Fibroblast of skin of left biceps (primary cell): ENCODE measurements around the gene VCAN.
A peak's percentile ranks its signal among the peaks of the same experiment; 100 is the strongest.

Source experiments
- DNase-seq, 2 experiments: peaks; one replicate each; pipeline ENCODE4 v3.0.0-alpha.2; 2013; ENCODE audit warnings: low read depth in 2 of 2

Gene VCAN

DNA sequence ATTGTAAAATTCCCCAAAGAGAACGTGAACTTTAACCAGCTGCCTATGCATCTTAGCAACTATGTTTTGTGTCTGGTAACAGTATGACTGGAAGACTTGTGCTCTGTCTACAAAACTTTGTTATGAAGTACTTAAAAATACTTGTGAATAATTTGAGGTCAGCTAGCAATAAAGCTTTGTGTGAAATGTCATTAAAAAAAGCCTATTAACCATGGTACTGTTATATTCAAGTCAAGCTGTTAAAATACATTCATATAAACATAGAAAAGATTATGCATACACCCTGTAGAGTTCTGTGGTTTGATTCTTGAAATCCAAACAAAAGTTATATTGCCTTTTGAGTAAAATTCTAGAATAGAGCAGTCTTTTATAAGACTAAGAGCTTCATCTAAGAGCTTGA, 60.1 kb downstream of the VCAN start:
- DNase-seq, result no peak

DNA sequence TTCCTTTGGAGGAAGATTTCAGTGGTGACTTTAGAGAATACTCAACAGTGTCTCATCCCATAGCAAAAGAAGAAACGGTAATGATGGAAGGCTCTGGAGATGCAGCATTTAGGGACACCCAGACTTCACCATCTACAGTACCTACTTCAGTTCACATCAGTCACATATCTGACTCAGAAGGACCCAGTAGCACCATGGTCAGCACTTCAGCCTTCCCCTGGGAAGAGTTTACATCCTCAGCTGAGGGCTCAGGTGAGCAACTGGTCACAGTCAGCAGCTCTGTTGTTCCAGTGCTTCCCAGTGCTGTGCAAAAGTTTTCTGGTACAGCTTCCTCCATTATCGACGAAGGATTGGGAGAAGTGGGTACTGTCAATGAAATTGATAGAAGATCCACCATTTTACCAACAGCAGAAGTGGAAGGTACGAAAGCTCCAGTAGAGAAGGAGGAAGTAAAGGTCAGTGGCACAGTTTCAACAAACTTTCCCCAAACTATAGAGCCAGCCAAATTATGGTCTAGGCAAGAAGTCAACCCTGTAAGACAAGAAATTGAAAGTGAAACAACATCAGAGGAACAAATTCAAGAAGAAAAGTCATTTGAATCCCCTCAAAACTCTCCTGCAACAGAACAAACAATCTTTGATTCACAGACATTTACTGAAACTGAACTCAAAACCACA, 67.4 kb downstream of the VCAN start:
- DNase-seq, result no peak

DNA sequence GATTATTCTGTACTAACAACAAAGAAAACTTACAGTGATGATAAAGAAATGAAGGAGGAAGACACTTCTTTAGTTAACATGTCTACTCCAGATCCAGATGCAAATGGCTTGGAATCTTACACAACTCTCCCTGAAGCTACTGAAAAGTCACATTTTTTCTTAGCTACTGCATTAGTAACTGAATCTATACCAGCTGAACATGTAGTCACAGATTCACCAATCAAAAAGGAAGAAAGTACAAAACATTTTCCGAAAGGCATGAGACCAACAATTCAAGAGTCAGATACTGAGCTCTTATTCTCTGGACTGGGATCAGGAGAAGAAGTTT, 67.9 kb downstream of the VCAN start:
- no peak for DNase-seq

DNA sequence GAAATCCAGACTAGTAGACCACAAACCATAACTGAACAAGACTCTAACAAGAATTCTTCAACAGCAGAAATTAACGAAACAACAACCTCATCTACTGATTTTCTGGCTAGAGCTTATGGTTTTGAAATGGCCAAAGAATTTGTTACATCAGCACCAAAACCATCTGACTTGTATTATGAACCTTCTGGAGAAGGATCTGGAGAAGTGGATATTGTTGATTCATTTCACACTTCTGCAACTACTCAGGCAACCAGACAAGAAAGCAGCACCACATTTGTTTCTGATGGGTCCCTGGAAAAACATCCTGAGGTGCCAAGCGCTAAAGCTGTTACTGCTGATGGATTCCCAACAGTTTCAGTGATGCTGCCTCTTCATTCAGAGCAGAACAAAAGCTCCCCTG, 68.6 kb downstream of the VCAN start:
- DNase-seq, result no peak

DNA sequence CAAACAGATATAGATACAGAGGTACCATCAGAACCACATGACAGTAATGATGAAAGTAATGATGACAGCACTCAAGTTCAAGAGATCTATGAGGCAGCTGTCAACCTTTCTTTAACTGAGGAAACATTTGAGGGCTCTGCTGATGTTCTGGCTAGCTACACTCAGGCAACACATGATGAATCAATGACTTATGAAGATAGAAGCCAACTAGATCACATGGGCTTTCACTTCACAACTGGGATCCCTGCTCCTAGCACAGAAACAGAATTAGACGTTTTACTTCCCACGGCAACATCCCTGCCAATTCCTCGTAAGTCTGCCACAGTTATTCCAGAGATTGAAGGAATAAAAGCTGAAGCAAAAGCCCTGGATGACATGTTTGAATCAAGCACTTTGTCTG, 69.2 kb downstream of the VCAN start:
- DNase-seq, result no peak

DNA sequence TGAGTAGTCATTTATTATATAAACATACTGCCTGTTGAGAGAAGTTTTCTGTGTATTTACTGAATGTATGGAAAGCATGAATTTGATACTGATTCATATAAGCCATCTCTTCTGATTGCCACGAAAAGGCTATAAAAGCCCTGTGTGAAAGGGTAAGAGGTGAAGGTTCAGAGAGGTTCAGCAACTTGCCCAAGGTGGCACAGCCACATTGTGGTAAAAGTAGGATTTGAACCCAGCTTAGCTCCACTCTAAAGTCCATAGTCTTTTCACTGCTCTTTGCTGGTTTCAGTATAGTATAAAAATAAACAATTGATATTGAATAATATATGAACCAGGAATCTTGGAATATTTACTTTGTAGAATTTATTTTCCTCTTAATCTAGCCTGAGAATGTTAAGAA, 71.3 kb downstream of the VCAN start:
- no peak for DNase-seq

DNA sequence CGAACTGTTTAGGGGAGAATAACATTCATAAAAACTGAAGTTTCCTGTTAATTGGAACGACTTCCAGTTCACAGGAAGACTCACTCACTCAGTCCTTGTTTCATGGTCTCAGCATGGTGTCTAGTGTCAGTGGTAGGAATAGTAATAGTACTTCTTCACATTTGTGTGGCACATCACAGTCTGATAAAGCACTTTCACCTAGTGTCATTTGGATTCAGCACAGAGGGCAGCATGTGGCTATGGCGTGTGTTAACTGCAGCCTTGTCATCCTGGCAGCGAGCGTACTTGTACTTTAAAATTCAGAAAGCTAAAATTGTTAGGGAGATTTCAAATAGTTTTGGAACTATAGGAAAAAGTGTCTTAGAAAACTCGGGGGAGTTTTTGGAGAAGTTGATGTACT, 72.4 kb downstream of the VCAN start:
- no peak for DNase-seq

DNA sequence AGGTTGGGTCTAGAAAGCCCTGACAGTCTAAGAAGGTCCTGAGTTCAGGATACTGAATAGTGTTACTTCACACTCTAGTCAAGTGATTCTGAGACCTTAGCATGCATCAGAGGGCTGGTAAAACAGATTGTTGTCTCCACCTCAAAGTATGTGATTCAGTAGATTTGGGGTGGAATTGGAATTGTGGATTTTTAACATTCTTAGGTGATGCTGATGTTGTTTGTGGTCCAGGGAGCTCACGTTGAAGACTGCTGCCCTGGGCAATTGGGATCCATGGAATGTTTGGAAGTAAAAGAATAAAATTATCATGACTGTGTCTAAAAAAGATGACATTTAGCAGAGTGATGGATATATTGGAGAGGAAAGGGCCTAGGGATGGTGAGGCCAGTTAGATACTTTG, 75.6 kb downstream of the VCAN start:
- DNase-seq, result peak; percentile 53 to 58

DNA sequence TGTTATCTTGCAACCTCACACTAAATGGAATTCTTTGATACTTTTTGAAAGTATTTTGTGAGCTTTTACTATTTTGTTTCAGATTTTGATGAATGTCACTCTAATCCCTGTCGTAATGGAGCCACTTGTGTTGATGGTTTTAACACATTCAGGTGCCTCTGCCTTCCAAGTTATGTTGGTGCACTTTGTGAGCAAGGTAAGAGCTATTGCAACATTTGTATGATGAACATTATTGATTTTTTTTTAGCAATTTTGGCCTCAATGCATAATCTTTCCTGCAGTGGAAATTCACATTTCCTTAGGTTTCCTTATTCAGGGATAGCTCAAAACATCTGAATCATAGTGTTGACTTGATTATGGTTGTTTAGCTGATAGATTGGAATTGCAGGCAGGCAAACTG, 76.3 kb downstream of the VCAN start:
- DNase-seq, result no peak

DNA sequence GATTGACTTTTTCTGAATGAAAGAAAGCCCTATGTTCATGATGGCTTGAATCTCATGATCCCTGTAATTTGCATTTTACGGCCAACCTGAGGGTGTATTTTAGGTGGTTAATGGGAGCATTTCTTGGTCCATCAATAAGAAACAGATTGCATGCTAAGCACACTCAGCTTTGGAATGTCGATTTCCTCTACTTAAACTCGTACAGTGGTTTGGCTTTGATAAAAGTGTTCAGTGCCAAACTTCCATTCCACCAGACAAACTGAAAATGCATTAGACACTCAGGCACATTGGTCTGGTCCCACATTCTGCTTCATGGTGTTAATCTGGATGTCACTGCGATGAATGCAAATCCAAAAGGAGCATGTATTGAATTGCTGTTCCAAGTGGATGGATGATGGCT, 77.0 kb downstream of the VCAN start:
- peak; percentile 67 to 74 for DNase-seq

DNA sequence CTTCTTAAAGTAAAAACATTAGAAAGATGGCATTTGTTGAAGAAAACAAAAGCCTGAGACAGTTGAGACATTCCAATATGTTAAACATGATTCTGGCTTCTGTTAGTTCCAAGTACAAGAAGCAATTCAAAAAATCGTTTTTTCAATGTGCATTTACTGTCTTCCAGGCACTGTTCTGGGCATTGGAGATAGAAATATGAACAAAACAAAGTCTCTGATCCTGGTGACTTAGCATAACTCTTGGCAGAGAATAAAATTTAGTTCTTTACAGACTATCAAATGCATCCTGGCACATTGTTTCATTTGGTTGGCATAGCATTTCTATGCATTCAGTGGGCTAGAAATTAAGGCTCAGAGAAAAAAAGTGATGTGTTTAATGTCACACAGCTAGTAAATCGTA, 77.5 kb downstream of the VCAN start:
- DNase-seq, result no peak

DNA sequence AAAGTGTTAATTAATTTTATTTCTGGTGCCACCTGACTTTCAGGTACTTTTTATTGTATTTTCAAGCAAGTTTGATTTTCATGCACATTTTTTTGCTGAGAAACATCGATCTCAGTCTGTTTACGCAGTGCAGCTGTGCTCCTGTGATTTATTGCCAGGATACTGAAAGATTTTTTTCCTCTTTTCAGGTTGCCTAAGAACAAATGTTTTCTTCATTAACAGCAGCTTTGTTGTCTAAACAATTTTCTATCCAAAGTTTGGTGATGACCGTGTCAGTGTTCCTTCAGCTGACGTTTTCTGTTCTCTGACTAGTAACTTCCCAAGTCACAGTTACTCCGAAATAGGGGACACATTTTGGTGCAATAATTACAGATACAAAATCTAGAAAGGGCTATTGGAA, 78.1 kb downstream of the VCAN start:
- no peak for DNase-seq

DNA sequence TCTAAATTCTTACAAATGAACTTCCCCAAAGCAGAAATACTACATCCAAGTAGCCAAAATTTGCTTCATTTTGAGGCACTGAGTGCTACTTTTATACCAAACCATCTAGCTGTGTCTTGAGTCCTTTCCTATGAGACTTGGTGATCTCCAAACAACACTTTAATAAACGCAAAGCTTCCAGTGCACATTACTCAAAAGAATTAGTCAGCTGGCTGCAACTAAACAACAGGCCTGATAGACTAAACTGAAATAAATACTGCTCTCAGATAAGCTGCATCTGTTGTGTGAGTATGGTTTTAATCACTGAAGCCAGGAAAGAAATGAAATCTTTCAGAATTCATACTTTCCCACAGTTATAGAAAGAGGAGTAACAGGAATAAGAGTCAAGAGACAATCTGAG, 80.3 kb downstream of the VCAN start:
- no peak for DNase-seq

DNA sequence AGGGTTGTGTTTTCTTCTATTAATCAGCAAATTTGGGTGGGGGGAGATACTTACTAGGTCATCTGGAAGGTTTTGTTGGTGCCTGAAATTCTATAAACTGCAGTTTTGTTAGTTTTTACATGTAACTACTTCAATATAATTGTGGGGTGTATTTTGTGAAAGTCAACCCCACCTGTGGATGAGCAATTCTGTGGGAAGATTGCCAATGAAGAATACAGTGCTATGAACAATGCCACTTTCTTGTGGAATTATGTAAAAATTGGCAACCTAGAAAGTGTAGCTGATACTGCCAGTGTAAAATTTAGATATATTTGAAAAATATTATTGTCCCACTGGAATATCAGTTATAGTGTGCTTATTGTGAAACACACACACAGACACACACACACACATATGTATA, 80.7 kb downstream of the VCAN start:
- no peak for DNase-seq

DNA sequence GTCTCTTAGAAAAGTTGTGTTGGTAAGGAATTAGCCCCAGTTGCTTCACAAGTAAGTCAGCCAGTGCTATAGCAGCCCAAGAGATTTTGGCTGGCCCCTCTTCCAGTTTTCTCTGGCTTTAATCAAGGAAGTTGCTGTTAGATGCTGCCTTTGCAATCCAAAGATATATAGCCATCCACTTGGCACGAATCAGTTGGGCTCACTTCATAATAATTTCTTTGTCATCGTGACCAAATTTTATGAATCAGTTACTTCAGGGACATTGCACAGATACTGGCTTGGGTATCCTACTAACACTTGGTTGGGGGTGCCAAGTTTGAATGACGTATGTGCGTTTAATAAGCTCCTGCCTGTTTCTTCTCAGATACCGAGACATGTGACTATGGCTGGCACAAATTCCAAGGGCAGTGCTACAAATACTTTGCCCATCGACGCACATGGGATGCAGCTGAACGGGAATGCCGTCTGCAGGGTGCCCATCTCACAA, 81.5 kb downstream of the VCAN start:
- no peak for DNase-seq

DNA sequence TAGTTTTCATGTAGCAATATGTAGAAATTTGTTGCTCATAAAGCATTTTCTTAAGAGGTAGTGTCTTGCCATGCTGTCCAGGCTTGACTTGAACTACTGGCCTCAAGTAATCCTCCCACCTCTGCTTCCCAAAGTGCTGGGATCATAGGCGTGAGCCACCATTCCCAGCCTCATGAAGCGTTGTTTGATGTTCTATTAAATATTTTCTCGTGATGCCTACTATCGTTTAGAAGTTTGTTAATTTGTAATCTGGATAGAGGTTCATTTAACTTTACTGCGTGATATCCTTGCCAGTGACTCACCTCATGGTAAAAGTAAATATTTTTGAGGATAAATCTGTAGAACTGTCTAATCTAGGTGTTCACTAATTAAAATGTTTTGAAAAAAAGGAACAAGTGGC, 82.6 kb downstream of the VCAN start:
- DNase-seq, result no peak

DNA sequence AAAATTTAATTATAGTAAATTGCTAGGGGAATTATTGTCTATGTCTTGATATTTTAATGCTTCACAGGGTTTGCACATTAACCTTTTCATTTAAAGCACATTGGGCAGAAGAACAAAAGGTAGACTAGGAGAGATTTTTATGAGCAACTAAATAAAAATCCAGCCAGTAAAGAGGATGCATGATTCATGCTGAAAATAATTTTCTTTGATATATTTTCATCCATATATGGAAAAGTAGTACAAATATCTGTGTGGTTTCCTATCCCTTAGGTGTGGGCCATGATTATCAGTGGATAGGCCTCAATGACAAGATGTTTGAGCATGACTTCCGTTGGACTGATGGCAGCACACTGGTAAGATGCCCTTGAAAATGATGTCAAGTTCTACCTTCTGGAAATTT, 83.1 kb downstream of the VCAN start:
- no peak for DNase-seq

DNA sequence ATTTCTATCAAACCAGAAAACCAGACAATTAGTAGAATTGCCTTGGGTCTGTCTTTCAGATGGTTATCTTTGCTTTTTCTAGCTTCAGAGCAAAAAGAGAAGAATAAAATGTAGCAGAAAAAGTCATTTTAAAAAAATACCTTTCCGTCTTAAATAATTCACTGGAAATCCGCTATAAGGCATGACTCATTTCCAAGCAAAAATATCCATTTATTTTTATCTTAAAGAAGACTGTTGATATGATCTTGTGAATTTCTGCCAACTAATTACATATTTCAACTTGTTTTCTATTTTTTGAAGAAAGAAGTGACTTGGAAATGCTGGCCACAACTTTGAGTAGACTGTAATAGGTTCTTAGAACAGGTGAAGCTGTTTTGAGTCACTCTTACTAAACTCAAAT, 83.7 kb downstream of the VCAN start:
- DNase-seq, result no peak

DNA sequence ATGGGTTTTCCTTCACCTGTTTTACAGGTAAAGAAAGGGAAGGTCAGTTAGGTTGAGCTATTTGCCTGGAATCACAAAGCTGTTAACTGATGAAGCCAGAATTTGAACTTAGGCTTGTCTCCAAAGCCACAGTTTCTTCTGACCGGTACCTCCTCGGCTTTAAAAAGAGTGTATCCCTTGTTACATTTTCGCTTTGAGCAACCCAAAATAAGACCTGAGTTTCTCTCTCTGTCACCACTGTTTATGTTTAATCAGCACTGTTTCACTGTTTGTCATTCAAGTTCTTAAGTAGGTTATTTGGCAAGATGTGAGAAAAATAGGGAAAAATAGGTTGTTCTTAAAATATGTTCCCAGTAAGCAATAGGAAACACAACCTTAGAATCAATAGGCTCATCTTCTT, 84.6 kb downstream of the VCAN start:
- no peak for DNase-seq

DNA sequence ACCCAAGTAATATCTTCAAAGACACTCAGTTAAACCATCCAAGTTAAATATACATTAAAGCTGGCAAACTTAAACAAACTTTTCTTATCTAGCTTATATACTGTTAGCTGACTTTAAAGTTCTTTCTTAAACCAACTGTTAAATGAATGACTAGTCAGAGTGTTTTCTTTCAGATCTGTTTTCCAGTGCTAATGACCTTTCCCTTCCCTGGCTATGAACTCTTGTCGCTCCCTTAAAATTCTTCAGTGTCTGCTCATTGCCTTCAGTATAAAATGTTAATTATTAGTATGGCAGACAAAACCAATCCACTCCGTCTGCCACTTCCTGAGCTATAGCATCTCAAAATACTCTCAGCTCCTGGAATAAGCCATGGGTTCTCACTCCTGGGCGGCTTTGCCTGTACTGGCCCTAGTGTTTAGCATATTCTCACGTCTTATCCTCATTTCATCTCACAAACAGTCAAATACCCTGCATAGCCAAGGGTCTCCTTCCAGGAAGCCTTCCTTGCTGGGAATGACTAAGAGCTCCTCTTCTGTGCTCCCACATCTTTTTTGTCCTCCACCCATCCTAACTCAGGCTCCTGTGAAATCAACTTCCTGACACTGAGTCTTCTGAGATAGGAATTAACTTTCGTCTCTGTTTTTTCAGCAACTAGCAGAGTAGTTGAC, 87.7 kb downstream of the VCAN start:
- no peak for DNase-seq

DNA sequence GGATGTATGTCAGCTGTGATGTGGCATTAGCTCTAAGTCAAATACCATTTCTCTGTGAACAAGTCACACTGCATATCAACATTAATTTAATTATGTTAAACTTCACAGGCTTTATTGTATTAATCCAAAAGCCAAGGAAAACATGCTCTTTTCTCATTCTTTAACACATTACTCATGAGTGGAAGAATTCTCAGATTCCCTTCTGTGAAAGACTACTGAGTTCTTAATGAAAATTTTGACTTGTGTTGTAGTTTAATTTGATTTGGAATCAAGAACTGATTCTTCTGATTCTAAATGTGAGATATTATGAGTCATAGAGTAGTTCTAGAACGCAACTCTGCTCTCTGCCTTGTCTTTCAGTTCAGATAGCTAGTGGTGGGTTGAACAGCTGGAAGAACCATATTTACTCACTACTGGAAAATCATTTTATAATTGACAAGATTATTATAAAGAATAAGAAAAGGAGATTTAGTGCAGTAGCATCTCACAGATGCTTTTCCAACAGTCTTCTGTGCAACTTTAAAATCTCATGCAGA, 90.6 kb downstream of the VCAN start:
- no peak for DNase-seq

DNA sequence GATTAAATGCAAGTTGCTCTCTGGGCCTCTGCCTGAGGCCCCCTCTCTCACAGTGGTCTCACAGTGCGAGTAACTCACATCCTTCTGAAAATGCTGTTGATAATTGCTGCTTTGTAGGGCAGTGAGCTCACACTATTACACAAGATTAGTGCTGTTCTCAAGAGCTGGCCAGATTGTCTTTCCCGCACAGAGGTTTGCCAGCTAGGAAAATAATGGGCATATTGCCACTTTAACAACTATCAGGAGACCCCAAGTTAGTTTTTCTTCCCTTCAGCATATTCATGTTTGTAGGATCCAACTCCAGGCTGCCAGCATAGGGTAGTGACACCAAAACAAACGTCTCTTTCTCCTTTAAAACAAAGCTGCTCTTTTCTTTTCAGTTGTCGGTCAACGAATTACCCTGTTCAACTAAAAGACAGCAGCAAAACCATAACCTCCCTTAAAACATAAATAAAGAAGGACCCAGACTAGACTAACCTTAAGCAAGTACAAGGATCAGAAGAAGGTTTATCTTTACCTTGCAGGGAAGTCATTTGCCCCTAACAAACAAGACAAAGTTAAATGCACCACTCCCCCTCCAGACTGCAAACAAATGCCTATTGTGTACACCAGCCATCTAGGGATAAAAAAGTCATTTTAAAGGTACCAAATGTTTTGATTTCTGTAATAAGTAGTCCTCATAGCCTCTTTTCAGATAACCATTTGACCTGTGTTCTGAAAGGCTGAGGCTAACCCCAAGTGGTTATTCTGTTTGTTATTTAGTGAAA, 91.4 kb downstream of the VCAN start:
- no peak for DNase-seq

DNA sequence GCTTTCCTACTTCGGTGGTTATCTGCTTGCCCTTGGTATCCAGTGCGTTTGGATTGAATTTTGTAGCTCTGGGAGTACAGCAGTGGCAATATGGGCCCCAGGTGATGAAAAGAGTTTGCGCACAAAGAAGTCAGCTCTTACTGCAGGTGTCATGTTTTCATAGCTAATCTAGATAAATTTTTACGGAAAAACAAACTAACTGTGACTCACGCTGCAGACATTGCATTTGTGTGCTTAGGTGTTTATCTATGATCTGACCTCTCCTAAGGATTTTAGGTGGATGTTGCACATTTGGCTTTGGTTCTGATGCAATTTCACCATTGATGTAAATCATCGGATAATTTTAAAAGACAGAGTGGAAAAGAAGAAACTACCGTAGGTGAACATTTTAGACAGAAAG, 92.1 kb downstream of the VCAN start:
- no peak for DNase-seq
